Urothelium cell line (cell line): ENCODE results near the gene CNTN5.
"Not testable (repeated sequence)": the region's sequence is repeated elsewhere in the genome, so short reads cannot be mapped to it uniquely, and the experiment has no call there.

Experiments used
- DNase-seq: peaks from one replicate; pipeline ENCODE4 v3.0.0; 2011; ENCODE audit warnings: low spot score, mixed read lengths
- FAIRE-seq: peaks from 2 replicates; lab custom pipeline; 2011; peaks lifted over from hg19 to GRCh38; lab: Jason Lieb, UNC

CNTN5 gene

GRCh38 chr11:99020352-99021225, at the start of gene CNTN5:
Gene CNTN5, plus strand, starts transcription at chr11:99020949.
- DNase-seq: peak; percentile 67
- no peak for FAIRE-seq

- FAIRE-seq: no peak
- DNase-seq: no peak
Measured at GRCh38 chr11:98979205-98979604, 41.5 kb upstream of the CNTN5 start.

DNA sequence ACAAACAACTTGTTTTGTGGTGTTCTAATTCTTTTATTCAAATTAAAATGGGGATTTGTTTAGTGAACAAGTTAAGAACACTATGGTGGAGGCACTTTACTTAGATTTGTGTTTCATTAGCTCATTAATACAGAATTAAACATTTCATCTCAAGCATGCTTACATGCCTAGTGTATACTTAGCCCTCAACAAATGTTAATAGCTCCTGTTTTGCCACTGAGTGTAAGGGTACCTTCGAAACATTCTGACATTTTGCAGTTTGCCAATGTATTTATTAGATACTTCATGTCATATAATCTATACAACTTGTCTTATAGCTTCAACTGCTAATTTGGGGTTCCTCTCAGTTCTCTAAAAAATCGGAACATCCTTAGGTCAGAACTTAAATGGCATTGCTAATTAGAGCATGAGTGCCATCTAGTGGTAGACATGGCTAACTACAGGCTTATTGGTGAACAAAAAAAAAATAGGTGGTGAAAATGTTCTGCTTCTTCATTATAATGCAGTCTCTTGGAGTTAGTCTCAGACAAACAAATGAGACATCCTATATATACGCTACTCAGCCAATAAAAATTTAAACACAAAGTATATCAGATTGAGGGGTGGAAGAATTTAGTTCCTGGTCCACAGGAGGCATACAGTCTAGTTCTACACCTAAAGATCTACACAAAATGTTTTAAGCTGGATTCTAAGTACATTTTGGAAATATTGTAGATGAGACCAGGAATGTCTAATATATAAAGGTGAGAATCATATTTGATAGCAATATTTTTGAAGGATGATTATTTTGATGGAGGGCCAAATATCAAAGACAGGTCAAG, 4.9 kb upstream of the CNTN5 start:
- FAIRE-seq: no peak
- DNase-seq: peak; percentile 23

- DNase-seq (no peak), FAIRE-seq (no peak)
Measured at GRCh38 chr11:99019696-99020095, 1.1 kb upstream of the CNTN5 start.

DNA sequence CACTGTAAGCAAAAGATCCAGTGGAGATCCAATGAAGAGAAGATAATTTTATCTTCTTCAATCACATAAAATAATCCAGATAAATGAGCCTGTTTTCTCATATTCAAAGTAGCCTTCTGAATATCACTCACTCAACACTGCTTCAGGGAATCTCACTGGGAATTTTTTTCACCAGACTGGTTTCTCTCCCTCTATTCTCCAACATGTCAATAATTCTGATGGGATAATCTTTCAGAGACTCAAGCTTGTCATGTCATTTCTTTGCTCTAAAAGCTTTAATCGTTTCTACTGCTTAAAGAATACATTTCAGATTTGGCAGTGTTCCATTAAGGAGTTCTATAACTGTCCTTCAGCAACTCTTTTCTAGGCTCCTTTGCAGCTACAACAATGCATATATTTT, 16.3 kb downstream of the CNTN5 start:
- DNase-seq (no peak), FAIRE-seq (no peak)

DNA sequence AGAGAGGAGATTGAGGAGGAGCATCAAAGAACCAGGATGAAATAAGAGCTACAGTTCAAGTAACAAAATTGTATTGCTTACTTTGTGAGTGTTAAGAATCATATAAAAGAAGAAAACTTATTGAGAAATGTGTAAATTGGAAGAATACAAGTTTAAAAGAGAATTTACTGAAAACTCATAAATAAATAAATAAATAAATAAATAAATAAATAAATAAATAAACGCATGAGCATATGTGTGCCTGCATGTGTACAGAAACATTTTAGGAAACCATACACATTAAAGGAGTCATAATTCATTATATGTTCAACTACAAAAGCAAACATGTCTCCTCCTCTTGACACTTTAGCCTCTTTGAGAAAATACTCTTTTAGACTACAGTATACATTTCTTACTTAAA, 42.6 kb downstream of the CNTN5 start:
- FAIRE-seq (no peak), DNase-seq (no peak)

DNA sequence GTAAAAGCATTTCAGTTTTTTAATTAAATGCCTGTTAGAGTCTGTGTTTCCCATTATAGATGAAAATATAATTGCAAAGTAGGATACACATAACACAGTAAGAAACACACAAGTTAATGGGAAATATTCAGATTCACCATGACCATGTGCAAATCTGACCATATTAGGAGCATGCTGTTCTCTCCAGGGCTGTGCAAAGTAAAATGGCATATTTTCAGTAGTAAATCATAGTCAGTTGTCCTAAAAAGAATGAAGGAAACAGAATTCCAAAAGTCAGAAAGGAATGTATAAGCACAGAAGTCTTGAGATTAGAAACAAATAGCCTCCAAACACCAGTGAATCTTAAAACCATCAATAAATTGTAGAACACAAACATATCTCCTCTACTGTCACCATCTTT, 44.4 kb downstream of the CNTN5 start:
- FAIRE-seq (no peak), DNase-seq (no peak)

- FAIRE-seq: no peak
- DNase-seq: no peak
Measured at GRCh38 chr11:99066618-99067317, 46.0 kb downstream of the CNTN5 start.

DNA sequence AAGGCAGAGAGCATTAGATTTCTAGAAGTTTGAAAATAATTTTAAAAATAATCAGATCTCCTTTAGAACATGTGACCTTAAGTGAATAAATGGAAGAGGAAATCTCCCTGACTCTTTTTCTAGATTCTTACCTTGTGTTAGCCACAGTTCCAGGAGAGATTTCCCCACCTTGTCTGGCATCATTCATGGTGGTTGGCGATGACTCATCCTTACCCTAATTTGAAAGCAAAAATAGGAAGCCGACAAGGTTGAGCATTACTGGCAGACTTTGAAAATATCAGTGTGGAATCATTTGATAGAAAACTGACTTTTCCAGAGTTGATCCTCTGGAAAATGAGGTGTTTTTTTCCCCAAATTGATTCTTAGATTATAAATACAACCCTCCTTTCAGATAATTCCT, 48.1 kb downstream of the CNTN5 start:
- no peak for FAIRE-seq

GRCh38 chr11:99069856-99070444, 49.2 kb downstream of the CNTN5 start:
- FAIRE-seq (no peak), DNase-seq (peak; percentile 4)

More for the DNA sequence above, 48.1 kb downstream of the CNTN5 start:
- peak; percentile 14 for DNase-seq

- DNase-seq (no peak), FAIRE-seq (no peak)
Measured at GRCh38 chr11:99079576-99079975, 58.8 kb downstream of the CNTN5 start.

- no peak for DNase-seq
- FAIRE-seq: no peak
Measured at GRCh38 chr11:99080154-99080553, 59.4 kb downstream of the CNTN5 start.

- FAIRE-seq (no peak), DNase-seq (no peak)
Measured at GRCh38 chr11:99098258-99098657, 77.5 kb downstream of the CNTN5 start.

- DNase-seq (no peak), FAIRE-seq (no peak)
Measured at GRCh38 chr11:99098751-99099150, 78.0 kb downstream of the CNTN5 start.

DNA sequence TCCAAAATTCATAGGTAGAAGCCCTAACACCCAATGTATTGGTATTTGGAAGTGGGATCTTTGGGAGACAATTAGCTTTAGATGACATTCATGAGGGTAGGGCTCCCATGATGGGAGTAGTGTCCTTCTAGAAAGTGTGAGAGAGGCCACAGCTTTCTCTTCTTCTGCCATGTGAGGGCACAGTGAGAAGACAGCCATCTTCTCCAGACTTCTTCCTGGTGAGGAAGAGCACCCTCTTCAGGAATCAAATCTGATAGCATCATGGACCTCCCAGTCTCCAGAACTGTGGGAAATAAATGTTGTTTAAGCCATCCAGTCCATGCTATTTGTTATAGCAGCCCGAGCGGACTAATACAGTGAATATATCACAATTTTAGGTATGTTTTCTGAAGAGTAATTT, 96.9 kb downstream of the CNTN5 start:
- FAIRE-seq: no peak
- no peak for DNase-seq

GRCh38 chr11:99133862-99134261, 113.1 kb downstream of the CNTN5 start:
- FAIRE-seq, DNase-seq: not testable (repeated sequence)

DNA sequence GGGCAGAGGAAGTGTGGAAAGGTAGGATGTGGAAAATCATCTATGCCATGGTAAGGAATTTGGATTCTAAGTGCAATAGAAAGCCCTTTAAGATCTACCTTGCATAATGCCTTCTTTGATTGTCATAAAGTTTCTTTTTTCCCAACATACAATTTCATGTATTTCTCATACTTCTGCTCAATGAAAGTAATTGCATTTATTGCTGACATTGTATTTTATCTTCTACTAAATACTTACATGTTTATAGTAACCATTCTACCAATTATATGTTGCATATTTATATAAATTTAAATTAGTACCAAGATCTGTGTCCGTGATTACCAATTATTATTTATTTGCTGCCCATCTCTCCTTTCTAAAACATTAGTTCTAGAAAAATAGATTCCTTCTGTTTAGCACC, 114.8 kb downstream of the CNTN5 start:
- no peak for FAIRE-seq
- DNase-seq: no peak

- FAIRE-seq: no peak
- DNase-seq: no peak
Measured at GRCh38 chr11:99142237-99142636, 121.5 kb downstream of the CNTN5 start.

DNA sequence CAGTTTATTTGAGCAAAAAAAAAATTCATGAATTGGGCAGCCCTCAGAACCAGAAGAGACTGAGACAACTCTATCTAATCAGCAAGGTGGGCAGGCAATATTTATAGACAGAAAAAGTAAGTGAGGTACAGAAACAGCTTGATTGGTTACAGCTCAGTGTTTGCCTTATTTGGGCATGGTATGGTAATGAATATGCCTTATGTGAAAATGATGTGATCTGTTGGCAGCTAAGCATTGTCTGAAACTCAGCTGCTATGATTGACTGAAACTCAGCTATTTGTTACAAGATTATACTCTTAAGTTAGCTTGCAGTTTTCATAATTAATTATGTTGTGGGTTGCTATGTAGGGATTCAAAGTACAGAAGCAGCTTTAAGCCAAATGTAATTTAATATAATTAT, 127.6 kb downstream of the CNTN5 start:
- no peak for FAIRE-seq

GRCh38 chr11:99154277-99154676, 133.5 kb downstream of the CNTN5 start:
- FAIRE-seq (peak; percentile 52), DNase-seq (no peak)

More for the DNA sequence above, 127.6 kb downstream of the CNTN5 start:
- no peak for DNase-seq

DNA sequence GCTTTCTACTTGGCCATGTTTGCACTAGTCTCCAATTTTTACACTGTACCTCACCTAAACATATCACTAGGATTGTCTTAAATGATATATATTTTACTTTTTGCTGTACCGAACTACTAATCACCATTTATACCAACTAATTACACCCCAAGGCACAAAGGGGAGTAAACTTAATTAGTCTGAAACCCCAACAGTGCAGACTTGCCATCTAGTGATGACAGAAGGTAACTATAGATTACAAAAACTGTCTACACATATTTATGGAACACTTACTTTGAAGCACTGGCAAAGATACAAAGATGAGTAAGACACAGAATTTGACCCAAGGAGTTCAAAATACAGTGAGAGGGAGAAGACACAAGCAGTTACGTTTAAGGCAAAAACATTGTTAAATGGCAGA, 139.7 kb downstream of the CNTN5 start:
- FAIRE-seq: no peak
- no peak for DNase-seq
